Neural cell (in vitro differentiated cells): ENCODE results near the gene FAM170B. TPM values are rescaled to one million over a fixed set of nuclear protein-coding genes. Genes with fewer than 3 reads are reported as not detected.

ENCODE experiments used
- H2AFZ ChIP-seq: fragments of 200-600, 300-800 bp; sonication (generic), shearing (Covaris generic); 2 replicates; pipeline ENCODE4 v1.6.0; 2014; ENCODE audit warnings: low read depth, mild to moderate bottlenecking, antibody characterized with exemption, low read length, moderate library complexity
- H3F3A ChIP-seq: fragments of 200-600 bp; shearing (Covaris generic); 2 replicates; pipeline ENCODE4 v1.6.1; 2016; ENCODE audit warnings: mild to moderate bottlenecking, moderate library complexity, mixed read lengths, antibody characterized with exemption, low read length; ENCODE audit not compliant: insufficient read depth, poor library complexity, severe bottlenecking
- H3K27ac ChIP-seq: fragments of 200-600, 300-800 bp; sonication (generic), shearing (Covaris generic); 2 replicates; pipeline ENCODE4 v1.5.1; 2014; ENCODE audit warnings: mild to moderate bottlenecking, low read length, moderate library complexity
- H3K27me3 ChIP-seq: fragments of 300-800, 200-600 bp; sonication (generic), shearing (Covaris generic); 2 replicates; pipeline ENCODE4 v1.6.0; 2014; ENCODE audit warnings: mild to moderate bottlenecking, low read depth, low read length, moderate library complexity; ENCODE audit not compliant: insufficient read depth
- H3K36me3 ChIP-seq: fragments of 300-800, 200-600 bp; sonication (generic), shearing (Covaris generic); 2 replicates; pipeline ENCODE4 v1.5.1; 2014; ENCODE audit warnings: mild to moderate bottlenecking, antibody characterized with exemption, low read length, moderate library complexity; ENCODE audit not compliant: insufficient read depth
- H3K4me2 ChIP-seq: fragments of 300-800, 200-600 bp; sonication (generic), shearing (Covaris generic); 2 replicates; pipeline ENCODE4 v1.6.0; 2014; ENCODE audit warnings: mild to moderate bottlenecking, low read length
- H3K4me3 ChIP-seq: fragments of 300-800, 200-600 bp; sonication (generic), shearing (Covaris generic); 2 replicates; pipeline ENCODE4 v1.5.1; 2014; ENCODE audit warnings: mild to moderate bottlenecking, low read length, moderate library complexity
- H3K79me2 ChIP-seq: fragments of 200-600 bp; shearing (Covaris generic); replicated peaks from 2 replicates; pipeline ENCODE4 v1.6.0; 2014; ENCODE audit warnings: mild to moderate bottlenecking, low read length, moderate library complexity; ENCODE audit not compliant: insufficient read depth
- H3K9ac ChIP-seq: fragments of 300-800, 200-600 bp; sonication (generic), shearing (Covaris generic); 2 replicates; pipeline ENCODE4 v1.6.1; 2016; ENCODE audit warnings: mild to moderate bottlenecking, low read length, mixed read lengths
- H3K9me2 ChIP-seq: fragments of 200-600 bp; shearing (Covaris generic); 2 replicates; pipeline ENCODE4 v1.6.1; 2016; ENCODE audit warnings: mild to moderate bottlenecking, low read length, mixed read lengths; ENCODE audit not compliant: insufficient read depth
- H3K9me3 ChIP-seq: fragments of 200-600, 300-800 bp; sonication (generic), shearing (Covaris generic); 2 replicates; pipeline ENCODE4 v1.6.1; 2016; ENCODE audit warnings: mild to moderate bottlenecking, mixed run types, low read length, moderate library complexity, mixed read lengths
- H4K20me1 ChIP-seq: fragments of 200-600 bp; shearing (Covaris generic); 2 replicates; pipeline ENCODE4 v1.6.1; 2016; ENCODE audit warnings: mild to moderate bottlenecking, mixed run types; ENCODE audit not compliant: insufficient read depth
- CTCF ChIP-seq: fragments of 450-650 bp; IDR thresholded peaks from 2 replicates; pipeline ENCODE4 v1.5.1; 2014; ENCODE audit warnings: antibody characterized with exemption, mild to moderate bottlenecking, moderate library complexity; ENCODE audit not compliant: poor library complexity, severe bottlenecking
- EP300 ChIP-seq: fragments of 450-650 bp; conservative IDR thresholded peaks from 2 replicates; pipeline ENCODE4 v1.6.1; 2014; ENCODE audit warnings: antibody characterized with exemption, mild to moderate bottlenecking, moderate library complexity; ENCODE audit not compliant: poor library complexity, severe bottlenecking
- EZH2 ChIP-seq: fragments of 200-600, 300-800 bp; shearing (Covaris generic), sonication (generic); IDR thresholded peaks from 2 replicates; pipeline ENCODE4 v1.6.1; 2014; ENCODE audit warnings: antibody characterized with exemption, low read length, borderline replicate concordance, mild to moderate bottlenecking; ENCODE audit not compliant: insufficient read depth, poor library complexity, severe bottlenecking
- MXI1 ChIP-seq: fragments of 450-650 bp; conservative IDR thresholded peaks from 2 replicates; pipeline ENCODE4 v1.6.1; 2014; ENCODE audit warnings: antibody characterized with exemption, mild to moderate bottlenecking; ENCODE audit not compliant: poor library complexity, severe bottlenecking
- POLR2AphosphoS5 ChIP-seq: IDR thresholded peaks from 2 replicates; pipeline ENCODE4 v1.6.1; 2012
- RAD21 ChIP-seq: fragments of 450-650 bp; conservative IDR thresholded peaks from 2 replicates; pipeline ENCODE4 v1.6.1; 2014; ENCODE audit warnings: antibody characterized with exemption, mild to moderate bottlenecking, moderate library complexity
- REST ChIP-seq: IDR thresholded peaks from 2 replicates; pipeline ENCODE4 v1.6.1; 2012; ENCODE audit warnings: borderline replicate concordance
- SMC3 ChIP-seq: fragments of 450-650 bp; conservative IDR thresholded peaks from 2 replicates; pipeline ENCODE4 v1.6.1; 2014; ENCODE audit warnings: antibody characterized with exemption, mild to moderate bottlenecking, moderate library complexity; ENCODE audit not compliant: poor library complexity
- TAF1 ChIP-seq: IDR thresholded peaks from 2 replicates; pipeline ENCODE4 v1.6.1; 2012; ENCODE audit warnings: low read depth
- polyA plus RNA-seq: library from polyadenylated mRNA; depleted of rRNA; stranded (reverse); fragments of >200 nt; gene quantifications from 2 replicates; pipeline ENCODE4 v1.2.3, GENCODE V29; 2014

FAM170B gene
- polyA plus RNA-seq, 1 donor from 2014 or later, result not detected

- no peak overlapping the region for H3K4me2 ChIP-seq
- H3K9me2 ChIP-seq, result no peaks in the 10 kb centered on the region
- H3K36me3 ChIP-seq, result no peaks in the 10 kb centered on the region
- H3K9ac ChIP-seq, result no peak overlapping the region
- no peak overlapping the region for H2AFZ ChIP-seq
- H3K9me3 ChIP-seq, result no peaks in the 10 kb centered on the region
- TF ChIP-seq SMC3 (no peak), EP300 (no peak), POLR2AphosphoS5 (no peak), RAD21 (no peak), CTCF (no peak), TAF1 (no peak), MXI1 (no peak), REST (no peak), EZH2 (no peak)
- no peaks in the 10 kb centered on the region for H3K79me2 ChIP-seq
- H4K20me1 ChIP-seq, result no peaks in the 10 kb centered on the region
- H3K27me3 ChIP-seq, result no peaks in the 10 kb centered on the region
- no peak overlapping the region for H3K4me3 ChIP-seq
- H3K27ac ChIP-seq, result no peak overlapping the region
- H3F3A ChIP-seq, result no peaks in the 10 kb centered on the region
Measured at GRCh38 chr10:49138361-49138891, 4.6 kb upstream of the FAM170B start.

- Histone ChIP-seq H3K4me2 (no peak overlapping the region), H3K27ac (no peak overlapping the region), H3K36me3 (no peaks in the 10 kb centered on the region), H3K9ac (no peak overlapping the region), H2AFZ (no peak overlapping the region), H3K9me2 (no peaks in the 10 kb centered on the region), H3K79me2 (no peaks in the 10 kb centered on the region), H3K9me3 (no peaks in the 10 kb centered on the region), H4K20me1 (no peaks in the 10 kb centered on the region), H3F3A (no peaks in the 10 kb centered on the region), H3K27me3 (no peaks in the 10 kb centered on the region), H3K4me3 (no peak overlapping the region)
- no peak for TF ChIP-seq EP300
- TF ChIP-seq CTCF, result no peak
- no peak for TF ChIP-seq RAD21
- TF ChIP-seq REST, result no peak
- TF ChIP-seq SMC3, result no peak
- TF ChIP-seq MXI1, result no peak
- no peak for TF ChIP-seq POLR2AphosphoS5
- no peak for TF ChIP-seq TAF1
- TF ChIP-seq EZH2, result no peak
Measured at GRCh38 chr10:49136525-49136924, 2.7 kb upstream of the FAM170B start.
